ENCODE results near the gene FBXO41. TPM values are rescaled to one million over a fixed set of nuclear protein-coding genes. Genes with fewer than 3 reads are reported as not detected.

FBXO41 gene
- total RNA-seq, 2 donors from 2014 or later, result 1.7 to 1.8 TPM

- H3K27me3 ChIP-seq, result no peaks in the 10 kb centered on the region
Measured at GRCh38 chr2:73255007-73255644, 29.2 kb downstream of the FBXO41 start.

GRCh38 chr2:73254343-73255006 is 29.8 kb downstream of the FBXO41 start:
- peaks cover 54% of the 10 kb centered on the region for H3K36me3 ChIP-seq
- no peak for DNase-seq (ENCODE audit: low spot score)
- H3K27ac ChIP-seq, result no peak overlapping the region
- H3K27me3 ChIP-seq, result no peaks in the 10 kb centered on the region
- no peak for TF ChIP-seq CTCF (IDR thresholded peaks at IDR 0.05)
- H3K4me1 ChIP-seq, result no peaks in the 10 kb centered on the region
- no peak overlapping the region for H3K4me3 ChIP-seq
- no peaks in the 10 kb centered on the region for H3K9me3 ChIP-seq

More at GRCh38 chr2:73255007-73255644, 29.2 kb downstream of the FBXO41 start:
- DNase-seq (ENCODE audit: low spot score), result no peak
- TF ChIP-seq CTCF (IDR thresholded peaks at IDR 0.05), result no peak
- H3K4me3 ChIP-seq, result no peak overlapping the region
- no peaks in the 10 kb centered on the region for H3K9me3 ChIP-seq
- no peak overlapping the region for H3K27ac ChIP-seq
- H3K4me1 ChIP-seq, result no peaks in the 10 kb centered on the region
- H3K36me3 ChIP-seq, result peaks cover 48% of the 10 kb centered on the region

- no peak for TF ChIP-seq CTCF (IDR thresholded peaks at IDR 0.05)
- no peak for DNase-seq (ENCODE audit: low spot score)
- Histone ChIP-seq H3K27ac (no peak overlapping the region), H3K27me3 (no peaks in the 10 kb centered on the region), H3K4me3 (no peak overlapping the region), H3K36me3 (peaks cover 60% of the 10 kb centered on the region), H3K9me3 (no peaks in the 10 kb centered on the region), H3K4me1 (no peaks in the 10 kb centered on the region)
Measured at GRCh38 chr2:73253901-73254300, 30.4 kb downstream of the FBXO41 start.

GRCh38 chr2:73253400-73253799 is 30.9 kb downstream of the FBXO41 start:
- no peak overlapping the region for H3K27ac ChIP-seq
- H3K9me3 ChIP-seq, result no peaks in the 10 kb centered on the region
- H3K27me3 ChIP-seq, result no peaks in the 10 kb centered on the region
- no peak overlapping the region for H3K4me3 ChIP-seq
- peaks cover 65% of the 10 kb centered on the region for H3K36me3 ChIP-seq
- TF ChIP-seq CTCF (IDR thresholded peaks at IDR 0.05), result no peak
- no peak for DNase-seq (ENCODE audit: low spot score)
- no peaks in the 10 kb centered on the region for H3K4me1 ChIP-seq

GRCh38 chr2:73252238-73253027 is 31.8 kb downstream of the FBXO41 start:
- DNase-seq (ENCODE audit: low spot score), result no peak
- H3K27ac ChIP-seq, result no peak overlapping the region
- H3K4me3 ChIP-seq, result no peak overlapping the region
- TF ChIP-seq CTCF (IDR thresholded peaks at IDR 0.05), result no peak
- H3K9me3 ChIP-seq, result no peaks in the 10 kb centered on the region
- no peaks in the 10 kb centered on the region for H3K4me1 ChIP-seq
- peaks cover 74% of the 10 kb centered on the region for H3K36me3 ChIP-seq
- H3K27me3 ChIP-seq, result no peaks in the 10 kb centered on the region
